Breast epithelium (tissue), 3 donors: ENCODE data around the gene RTN4.

Experiments
- POLR2A ChIP-seq: fragments of 450-650 bp; IDR thresholded peaks from one replicate; pipeline ENCODE4 v1.6.1; 2016; ENCODE audit warnings: antibody characterized with exemption, mild to moderate bottlenecking, moderate library complexity
- POLR2AphosphoS5 ChIP-seq, 3 donors: sonication (generic); formaldehyde crosslinking; IDR thresholded peaks; one replicate each; pipeline ENCODE4 v1.6.1; 2017; ENCODE audit warnings: antibody characterized with exemption in 3 of 3
- TF ChIP-seq, protein P1 (sequence below), 3 donors: fragments of 450-650 bp; IDR thresholded peaks; one replicate each; pipeline ENCODE4 v1.5.1; 2016 to 2017; ENCODE audit warnings: antibody characterized with exemption in 3 of 3, mild to moderate bottlenecking in 3 of 3, moderate library complexity in 3 of 3

DNA sequence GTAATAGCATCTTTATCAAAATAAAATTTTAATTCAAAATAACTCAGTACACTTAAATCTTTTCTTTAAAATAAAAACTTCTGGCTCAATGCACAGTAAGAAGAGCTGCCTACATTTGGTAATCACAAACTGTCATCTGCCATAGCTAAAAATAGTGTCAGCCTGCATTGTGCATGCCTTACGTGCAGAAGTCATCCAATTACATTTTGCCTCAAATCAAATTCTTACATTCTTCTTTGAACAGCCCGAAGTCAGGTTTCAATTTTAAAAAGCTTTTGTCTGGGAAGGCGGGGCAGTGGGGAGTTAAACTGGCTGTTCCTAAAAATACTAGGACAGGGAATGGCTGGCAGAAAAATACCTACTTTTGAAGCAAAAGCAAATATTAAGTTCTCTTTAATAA is 51.1 kb downstream of the RTN4 start:
- TF ChIP-seq, protein P1, sequence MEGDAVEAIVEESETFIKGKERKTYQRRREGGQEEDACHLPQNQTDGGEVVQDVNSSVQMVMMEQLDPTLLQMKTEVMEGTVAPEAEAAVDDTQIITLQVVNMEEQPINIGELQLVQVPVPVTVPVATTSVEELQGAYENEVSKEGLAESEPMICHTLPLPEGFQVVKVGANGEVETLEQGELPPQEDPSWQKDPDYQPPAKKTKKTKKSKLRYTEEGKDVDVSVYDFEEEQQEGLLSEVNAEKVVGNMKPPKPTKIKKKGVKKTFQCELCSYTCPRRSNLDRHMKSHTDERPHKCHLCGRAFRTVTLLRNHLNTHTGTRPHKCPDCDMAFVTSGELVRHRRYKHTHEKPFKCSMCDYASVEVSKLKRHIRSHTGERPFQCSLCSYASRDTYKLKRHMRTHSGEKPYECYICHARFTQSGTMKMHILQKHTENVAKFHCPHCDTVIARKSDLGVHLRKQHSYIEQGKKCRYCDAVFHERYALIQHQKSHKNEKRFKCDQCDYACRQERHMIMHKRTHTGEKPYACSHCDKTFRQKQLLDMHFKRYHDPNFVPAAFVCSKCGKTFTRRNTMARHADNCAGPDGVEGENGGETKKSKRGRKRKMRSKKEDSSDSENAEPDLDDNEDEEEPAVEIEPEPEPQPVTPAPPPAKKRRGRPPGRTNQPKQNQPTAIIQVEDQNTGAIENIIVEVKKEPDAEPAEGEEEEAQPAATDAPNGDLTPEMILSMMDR (IDR thresholded peaks at IDR 0.05), result no peak
- TF ChIP-seq POLR2AphosphoS5 (IDR thresholded peaks at IDR 0.05), result no peak
- TF ChIP-seq POLR2A, result no peak
